ENCODE measurements around the gene ATP2C2. TPM values are rescaled to one million over a fixed set of nuclear protein-coding genes. Genes with fewer than 3 reads are reported as not detected.

The ATP2C2 gene
- not detected in 2 replicates for total RNA-seq

GRCh38 chr16:84368308-84368996 lies at the start of gene ATP2C2:
Gene ATP2C2 (plus strand): TSS chr16:84368538. CDS start chr16:84368616, 78 bp downstream.

GRCh38 chr16:84504420-84505248 lies 136.3 kb downstream of the ATP2C2 start, which contains the start of gene MEAK7:
Gene MEAK7 (minus strand): TSS chr16:84504659. CDS start chr16:84498086, 6,573 bp downstream.

Other genes starting within 250 kb of the ATP2C2 start
- 33.0 and 35.3 TPM in 2 replicates for gene HSDL1, start 223.4 kb upstream of the ATP2C2 start, total RNA-seq
- 0.09 TPM in 1 of 2 replicates, not detected in the other for gene DNAAF1, start 223.2 kb upstream of the ATP2C2 start, total RNA-seq
- gene TAF1C, start 181.5 kb upstream of the ATP2C2 start, total RNA-seq: 9.2 and 10.7 TPM in 2 replicates
- gene ADAD2, start 177.4 kb upstream of the ATP2C2 start, total RNA-seq: not detected in 2 replicates
- gene KCNG4, start 128.5 kb upstream of the ATP2C2 start, total RNA-seq: not detected in 2 replicates
- gene WFDC1, start 73.7 kb upstream of the ATP2C2 start, total RNA-seq: not detected in 2 replicates
- 12.0 and 13.2 TPM in 2 replicates for gene MEAK7, start 136.1 kb downstream of the ATP2C2 start, total RNA-seq
- 77.5 and 228 TPM in 2 replicates for gene COTL1, start 249.5 kb downstream of the ATP2C2 start, total RNA-seq